GM12872 (cell line): Measurements from ENCODE around the gene ERP27.

ENCODE experiments used
- CTCF ChIP-seq: IDR thresholded peaks from 3 replicates; pipeline ENCODE4 v1.5.1; 2011; ENCODE audit warnings: low read depth, mild to moderate bottlenecking, low read length, moderate library complexity; ENCODE audit not compliant: insufficient read depth

ERP27 gene

GRCh38 chr12:14936224-14936861 is 2.0 kb downstream of the ERP27 start:
- no peak for TF ChIP-seq CTCF

GRCh38 chr12:14935031-14935430 is 3.3 kb downstream of the ERP27 start:
- no peak for TF ChIP-seq CTCF

- no peak for TF ChIP-seq CTCF
These were observed 3.8 kb downstream of the ERP27 start for GRCh38 chr12:14934511-14934910.

GRCh38 chr12:14931791-14932560 is 6.4 kb downstream of the ERP27 start:
- no peak for TF ChIP-seq CTCF

- no peak for TF ChIP-seq CTCF
These were observed 7.0 kb downstream of the ERP27 start for GRCh38 chr12:14931359-14931758.

- TF ChIP-seq CTCF: no peak
These were observed 8.0 kb downstream of the ERP27 start for GRCh38 chr12:14930299-14930698.

GRCh38 chr12:14928931-14929330 is 9.4 kb downstream of the ERP27 start:
- TF ChIP-seq CTCF: no peak
